Measurements from ENCODE around the gene SIK3.
"Not testable (repeated sequence)": the region's sequence is repeated elsewhere in the genome, so short reads cannot be mapped to it uniquely, and the experiment has no call there.

SIK3 gene

DNA sequence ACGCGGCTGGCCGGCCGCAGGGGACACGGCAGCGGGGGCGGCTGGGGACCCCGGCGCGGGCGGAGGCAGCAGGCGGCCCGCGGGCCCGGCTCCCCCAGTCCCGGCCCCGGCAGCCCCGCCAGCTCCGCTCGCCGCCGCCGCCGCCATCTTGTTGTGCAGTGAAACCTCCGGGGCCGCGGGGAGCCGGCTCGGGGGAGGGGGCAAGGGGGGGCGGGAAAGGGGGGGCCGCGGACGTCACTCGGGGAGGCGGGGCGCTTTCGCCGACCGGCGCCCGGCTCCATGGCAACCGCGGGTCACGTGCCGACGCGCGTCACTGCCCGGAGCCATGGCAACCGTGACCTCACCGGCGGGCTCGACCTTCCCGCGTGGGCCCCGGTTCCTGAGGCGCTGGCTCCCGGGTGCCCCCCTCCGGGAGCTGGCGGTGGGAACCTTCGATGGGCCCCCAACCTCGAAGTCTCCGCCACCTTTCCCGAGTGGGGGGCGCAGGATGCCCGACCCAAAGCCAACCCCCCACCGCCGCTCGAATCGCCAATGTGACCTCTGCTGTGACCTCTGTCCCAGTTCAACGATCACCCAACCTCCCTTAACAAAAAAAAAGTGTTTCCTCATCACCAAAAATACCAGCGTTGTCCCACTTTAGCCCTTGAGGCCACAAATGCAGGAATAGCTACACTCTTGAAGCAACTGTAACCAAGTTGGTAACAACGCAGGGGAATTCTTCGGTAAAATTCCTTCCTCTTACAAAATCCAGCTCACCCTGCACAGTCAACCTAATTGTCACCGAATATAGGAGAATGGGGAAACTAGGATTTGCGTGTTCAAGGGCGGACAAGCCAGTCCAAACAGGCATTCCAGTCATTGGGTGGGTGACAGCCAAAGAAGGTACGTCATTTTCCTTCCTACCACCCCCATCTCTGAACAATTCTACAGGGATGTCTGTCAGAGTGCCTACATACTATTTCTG lies at the start of gene SIK3:
TSS of gene SIK3 (minus strand) at position 160 of the 964 bp plus-strand sequence. CDS start at position 147, 13 bp downstream.
- DNase-seq, result peak; percentile 84

DNA sequence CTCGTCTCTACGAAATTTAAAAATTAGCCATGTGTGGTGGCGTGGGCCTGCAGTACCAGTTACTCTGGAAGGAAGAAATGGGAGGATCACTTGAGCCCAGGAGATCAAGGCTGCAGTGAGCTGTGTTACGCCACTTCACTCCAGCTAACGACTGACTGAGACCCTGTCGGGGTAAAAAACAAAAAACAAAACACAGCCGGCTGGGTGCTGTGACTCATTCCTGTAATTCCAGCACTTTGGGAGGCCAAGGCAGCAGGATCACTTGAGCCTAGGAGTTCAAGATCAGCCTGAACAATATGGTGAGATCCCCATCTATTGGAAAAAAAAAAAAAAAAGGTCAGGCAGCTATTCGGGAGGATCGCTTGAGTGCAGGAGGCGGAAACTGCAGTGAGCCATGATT lies 48.3 kb upstream of the SIK3 start:
- no peak for DNase-seq

DNA sequence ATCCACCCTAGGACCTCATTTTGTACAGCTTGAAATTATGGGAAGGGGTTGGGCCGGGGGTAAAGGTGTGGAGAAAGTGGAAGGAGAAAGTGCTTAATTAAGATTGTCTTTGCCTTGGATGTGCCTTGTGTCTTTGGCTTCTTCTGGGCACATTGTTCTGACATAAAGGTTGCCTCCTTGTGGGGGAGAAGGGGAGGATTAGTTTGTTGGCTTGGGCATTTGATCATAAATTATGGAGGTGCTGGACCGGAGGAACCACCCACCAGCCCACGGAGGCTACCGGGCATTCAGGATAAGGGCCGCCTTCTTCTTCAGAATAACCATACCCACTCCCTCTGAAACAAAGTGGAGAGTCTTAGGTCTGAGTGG lies 47.1 kb upstream of the SIK3 start:
- DNase-seq, result no peak

DNA sequence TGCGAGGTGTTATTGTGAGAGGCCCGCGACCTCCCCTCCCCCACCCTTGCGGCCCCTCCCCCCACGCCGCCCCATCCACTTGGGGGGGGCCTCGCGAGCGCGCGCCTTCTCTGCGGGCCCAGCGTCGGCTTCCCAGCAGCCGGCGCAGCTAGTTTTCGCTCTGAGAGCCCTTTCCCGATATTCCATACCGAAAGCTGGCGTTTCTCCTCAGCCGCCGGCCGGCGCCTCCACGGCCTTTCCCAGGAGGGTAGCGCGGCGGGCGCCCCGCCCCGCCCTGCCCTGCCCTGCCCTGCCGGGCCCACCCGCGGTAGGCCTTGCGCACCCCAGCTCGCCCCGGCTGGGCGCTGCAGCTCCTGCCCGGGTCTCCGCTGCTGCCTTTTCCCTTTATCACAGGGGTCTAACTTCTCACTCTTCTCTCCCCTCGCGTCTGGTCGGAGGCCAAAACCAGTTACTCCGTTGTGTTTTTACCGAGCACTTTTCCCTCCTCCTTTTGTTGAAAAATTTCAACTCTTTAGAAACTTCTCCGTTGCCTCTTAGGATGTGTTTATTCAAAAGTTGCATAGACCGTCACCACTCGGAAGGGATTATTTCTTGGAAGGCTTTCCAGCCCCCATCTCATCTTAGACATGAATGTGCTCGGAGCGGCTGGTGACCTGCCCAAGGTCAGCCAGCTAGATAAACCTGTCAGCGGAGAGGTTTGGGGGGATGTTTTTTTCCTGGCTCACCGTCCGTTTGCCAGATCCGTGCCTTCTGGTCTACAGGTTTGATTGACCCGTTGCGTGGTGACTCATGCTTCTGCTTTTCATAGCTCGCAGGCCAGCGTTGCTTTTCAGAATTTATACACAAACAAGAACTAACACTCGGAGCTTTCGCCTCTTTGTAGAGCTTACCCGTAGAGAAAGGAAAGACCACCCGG lies 46.5 kb upstream of the SIK3 start:
- peak; percentile 73 for DNase-seq

DNA sequence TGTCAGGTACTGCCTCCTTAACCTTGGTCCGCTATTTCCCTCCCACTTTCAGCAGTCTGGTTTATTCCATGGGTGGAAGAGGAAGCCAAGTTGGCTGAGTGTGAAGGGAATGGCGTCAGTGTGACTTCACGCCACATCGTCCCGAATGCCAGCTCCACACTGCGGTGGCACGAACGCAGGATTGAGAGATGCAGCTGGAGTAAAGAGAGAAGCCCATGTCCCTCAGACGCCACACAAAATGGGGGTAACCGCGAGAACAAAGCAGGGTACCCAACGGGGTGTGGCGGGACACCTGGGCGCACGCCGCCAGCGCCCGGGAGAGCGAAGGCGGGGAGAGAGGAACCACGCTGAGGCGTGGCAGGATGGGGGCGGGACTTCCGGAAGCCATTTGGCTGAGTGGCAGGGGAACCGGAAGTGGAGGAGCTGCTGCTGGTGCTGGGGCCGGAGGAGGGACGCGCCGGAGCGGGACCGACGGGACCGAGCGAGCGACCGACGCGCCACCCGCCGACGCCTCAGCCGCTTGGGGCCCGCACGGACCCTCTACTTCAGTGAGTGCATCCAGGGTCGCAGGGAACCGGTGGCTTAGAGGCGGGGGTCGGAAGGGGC lies 45.7 kb upstream of the SIK3 start, which contains the start of gene PAFAH1B2:
TSS of gene PAFAH1B2 (plus strand) at position 417 of the 606 bp plus-strand sequence. CDS start 8,161 bp downstream, outside the sequence.
- peak; percentile 80 for DNase-seq

DNA sequence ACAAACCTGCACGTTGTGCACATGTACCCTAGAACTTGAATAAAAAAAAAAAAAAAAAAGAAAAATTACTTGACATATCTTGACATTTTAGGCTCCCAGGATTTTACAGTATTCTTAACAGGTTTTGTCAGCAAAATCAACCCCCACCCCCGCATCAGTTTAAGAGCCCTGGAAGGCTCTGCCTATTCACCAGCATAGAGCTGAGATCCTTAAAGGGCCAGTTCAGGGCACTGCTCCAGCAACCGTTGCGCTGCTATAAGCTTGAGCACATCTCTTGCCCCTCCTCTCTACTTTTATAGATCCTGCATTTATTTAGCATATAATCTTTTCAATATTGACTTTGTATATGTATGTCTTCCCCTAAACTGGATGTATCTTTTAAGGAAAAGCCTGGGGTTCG lies 45.2 kb upstream of the SIK3 start:
- DNase-seq, result no peak

DNA sequence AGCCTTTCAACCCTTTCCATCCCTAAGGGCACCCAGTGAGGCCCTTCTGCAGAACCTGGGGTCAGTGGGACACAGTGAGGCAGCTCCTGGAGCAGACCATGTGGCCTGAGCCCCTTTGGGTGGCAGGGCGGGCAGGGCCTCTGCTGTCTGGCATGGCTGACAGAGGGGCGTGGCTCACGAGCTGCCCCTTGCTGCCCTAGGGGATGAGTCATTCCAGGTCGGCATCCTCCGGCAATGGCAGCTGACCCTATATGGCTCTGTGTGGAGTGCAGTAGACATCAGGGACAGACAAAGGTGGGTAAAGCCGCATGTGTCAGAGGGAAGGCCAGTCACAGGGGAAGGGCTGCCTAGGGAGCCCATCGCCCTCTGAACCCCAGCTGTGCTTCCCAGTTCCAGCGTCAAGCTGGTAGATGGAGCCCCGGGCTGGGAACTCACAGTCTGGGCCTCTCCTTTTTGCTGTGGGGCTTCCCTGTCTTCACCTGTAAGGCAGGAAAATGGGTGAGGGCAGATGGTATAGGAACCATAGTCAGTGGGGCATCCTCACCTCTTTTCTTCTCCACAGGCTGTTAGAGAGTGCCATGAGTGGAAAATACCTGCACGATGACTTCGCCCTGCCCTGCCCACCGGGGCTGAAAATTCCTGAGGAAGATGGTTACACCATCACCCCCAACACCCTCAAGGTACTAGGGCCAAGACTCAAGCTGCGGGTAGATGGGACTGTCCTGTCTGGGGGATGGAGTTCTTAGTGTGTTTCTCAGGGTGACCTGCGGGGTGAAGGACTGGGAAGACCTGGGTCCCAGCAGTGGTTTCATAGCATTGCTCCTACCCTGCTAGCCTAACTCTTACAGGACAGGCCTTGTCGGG lies 39.2 kb upstream of the SIK3 start:
- not testable (repeated sequence) for DNase-seq

DNA sequence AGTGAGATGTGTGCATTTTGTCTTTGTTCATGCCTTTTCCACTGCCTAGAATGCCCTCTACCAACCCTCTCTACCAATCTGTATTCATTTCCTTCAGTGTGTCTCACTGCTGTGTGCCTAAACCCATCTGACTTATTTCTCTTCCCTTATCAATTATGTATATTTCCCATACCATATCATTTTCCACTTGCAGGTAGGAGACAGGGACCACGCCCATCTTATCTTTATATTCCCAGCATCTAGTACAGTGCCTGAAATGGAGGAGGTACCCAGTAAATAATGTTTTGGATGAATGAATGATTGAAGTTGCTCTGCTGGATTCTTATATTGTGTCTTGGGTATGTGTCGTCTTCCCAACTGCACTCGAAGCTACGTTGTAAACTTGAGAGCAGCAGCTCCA lies 36.8 kb upstream of the SIK3 start:
- DNase-seq, result not testable (repeated sequence)

DNA sequence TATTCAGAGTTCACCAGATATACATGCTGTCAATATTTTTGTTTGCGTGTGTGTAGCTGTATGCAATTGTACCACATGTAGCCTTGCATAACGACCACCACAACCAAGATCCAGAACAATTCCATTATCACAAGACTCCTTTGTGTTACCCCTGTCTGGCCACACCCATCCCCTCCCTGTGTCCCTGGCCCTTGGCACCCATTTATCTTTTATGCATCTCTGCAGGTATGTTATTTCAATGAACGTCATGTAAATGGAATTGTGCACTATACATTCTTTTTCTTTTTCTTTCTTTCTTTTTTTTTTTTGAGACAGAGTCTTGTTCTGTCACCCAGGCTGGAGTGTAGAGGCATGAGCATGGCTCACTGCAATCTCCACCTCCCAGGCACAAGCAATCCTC lies 36.2 kb upstream of the SIK3 start:
- no peak for DNase-seq

DNA sequence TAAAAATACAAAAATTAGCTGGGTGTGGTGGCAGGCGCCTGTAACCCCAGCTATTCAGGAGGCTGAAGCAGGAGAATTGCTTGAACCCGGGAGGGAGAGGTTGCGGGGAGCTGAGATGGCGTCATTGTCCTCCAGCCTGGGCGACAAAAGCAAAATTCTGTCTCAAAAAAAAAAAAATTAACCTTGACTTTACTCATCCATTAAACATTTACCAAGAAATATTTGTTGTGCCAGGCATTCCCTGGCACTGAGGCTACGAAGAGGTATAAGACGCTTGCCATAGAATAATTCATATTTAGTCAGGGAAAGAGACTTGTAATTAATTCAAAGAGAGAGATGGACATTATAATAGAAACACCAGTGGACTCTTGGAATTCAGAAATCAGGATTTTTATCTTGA lies 32.7 kb upstream of the SIK3 start:
- no peak for DNase-seq

DNA sequence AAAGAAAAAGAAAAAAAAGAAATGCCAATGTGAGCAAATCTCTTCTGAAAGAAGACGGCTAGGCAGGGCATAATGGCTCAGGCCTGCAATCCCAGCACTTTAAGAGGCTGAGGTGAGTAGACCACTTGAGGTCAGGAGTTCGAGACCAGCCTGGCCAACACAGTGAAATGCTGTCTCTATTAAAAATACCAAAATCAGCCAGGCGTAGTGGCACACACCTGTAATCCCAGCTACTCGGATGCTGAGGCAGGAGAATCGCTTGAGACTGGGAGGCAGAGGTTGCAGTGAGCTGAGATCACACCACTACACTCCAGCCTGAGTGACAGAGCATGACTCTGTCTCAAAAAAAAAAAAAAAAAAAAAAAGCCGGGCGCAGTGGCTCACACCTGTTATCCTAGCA lies 32.2 kb upstream of the SIK3 start:
- DNase-seq, result not testable (repeated sequence)

DNA sequence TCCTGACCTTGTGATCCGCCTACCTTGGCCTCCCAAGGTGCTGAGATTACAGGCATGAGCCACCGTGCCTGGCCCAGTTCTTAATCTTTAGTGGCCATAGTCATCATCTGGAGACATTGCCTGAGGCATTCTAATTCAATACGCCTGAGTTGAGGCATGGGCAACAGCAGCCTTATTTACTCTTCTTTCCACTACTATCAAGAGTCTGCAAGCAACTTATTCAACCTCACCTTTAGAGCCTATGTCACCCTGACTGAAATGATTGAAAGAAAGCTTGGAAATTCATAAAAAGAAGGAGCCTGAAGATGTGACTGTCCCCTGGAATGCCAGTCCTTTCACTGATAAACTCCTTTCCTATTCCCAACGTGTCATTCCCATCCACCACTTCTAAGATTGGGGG lies 30.1 kb upstream of the SIK3 start:
- DNase-seq, result no peak

DNA sequence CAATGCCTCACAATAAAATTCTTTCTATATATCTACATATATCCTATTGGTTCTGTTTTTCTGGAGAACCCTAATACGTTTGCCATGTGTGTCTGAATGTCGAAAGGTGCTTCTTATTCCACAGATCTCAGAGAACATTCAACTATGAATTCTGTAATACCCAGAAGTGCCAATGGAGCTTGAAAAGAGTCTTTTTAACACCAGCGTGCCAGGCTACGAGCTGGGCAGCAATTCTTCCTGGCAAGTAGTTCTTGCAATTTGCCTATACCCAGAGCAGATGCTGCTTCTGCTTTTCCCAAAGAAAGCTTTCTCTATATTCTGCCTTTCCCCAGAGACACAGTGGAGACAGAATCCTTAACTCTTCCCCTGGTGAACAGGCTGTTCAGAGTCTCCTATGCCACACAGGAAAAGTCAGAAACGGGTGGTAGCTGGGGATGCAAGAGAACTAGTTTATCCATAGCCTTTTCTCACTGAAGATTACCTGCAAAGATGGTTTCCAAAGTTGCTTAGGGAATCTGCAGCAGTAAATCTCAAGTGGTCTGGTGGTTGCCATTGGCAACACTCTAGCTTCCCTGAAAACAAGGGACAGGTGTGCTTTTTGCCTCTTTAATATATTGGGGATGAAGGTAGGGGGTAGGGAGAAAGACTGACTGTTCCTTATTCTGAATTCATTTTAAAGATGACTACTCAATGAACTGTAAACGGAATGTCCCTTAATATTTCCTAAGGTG lies 29.1 kb upstream of the SIK3 start:
- DNase-seq, result no peak

DNA sequence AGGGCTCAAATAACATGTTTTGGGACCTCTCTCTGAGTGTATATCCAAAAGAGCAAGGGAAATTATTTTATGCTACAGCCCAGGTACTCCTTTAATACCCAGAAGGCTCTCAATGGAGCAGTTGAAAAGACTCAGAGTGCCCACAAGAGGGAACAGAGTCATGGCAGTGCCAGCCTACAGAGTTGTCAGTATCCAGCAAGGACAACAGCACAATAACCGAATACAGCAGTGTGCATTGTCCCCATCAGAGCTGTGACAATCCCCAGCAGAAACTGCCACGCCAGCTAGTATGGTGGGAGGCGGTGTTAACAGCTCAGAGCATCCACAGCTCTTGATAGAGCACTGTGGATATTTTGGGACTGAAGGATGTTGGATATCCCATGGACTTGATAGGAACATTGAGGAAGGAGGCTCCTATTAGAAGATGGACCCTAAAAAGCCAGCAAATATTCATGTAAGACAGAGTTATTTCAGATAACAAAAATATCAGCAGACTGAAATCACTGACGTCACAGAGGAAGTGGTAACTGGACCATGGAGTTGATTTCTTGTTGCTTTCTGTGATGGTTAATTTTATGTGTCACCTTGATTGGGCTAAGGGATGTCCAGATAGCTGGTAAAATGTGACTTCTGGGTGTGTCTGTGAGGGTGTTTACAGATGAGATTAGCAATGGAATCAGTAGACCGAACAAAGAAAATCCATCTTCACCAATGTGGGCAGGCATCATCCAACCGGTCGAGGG lies 28.2 kb upstream of the SIK3 start:
- no peak for DNase-seq

DNA sequence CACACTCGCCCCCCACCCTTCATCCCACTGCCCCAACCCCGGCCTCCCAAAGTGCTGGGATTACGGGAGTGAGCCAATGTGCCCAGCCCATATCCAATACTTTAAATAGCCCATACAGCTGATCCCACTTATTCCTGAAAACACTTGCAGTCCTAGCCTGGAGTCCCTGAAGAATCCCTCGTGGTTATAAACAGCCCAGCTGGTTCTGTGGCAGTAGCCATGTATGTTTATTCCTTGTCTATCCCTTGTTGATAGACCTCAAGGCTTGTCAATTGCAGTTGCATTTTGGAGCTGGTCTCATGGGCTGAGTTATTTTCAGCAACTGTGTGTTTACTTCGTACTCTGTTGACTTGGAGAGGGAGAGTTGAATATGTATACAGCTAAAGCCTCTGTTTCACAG lies 24.3 kb upstream of the SIK3 start:
- no peak for DNase-seq

DNA sequence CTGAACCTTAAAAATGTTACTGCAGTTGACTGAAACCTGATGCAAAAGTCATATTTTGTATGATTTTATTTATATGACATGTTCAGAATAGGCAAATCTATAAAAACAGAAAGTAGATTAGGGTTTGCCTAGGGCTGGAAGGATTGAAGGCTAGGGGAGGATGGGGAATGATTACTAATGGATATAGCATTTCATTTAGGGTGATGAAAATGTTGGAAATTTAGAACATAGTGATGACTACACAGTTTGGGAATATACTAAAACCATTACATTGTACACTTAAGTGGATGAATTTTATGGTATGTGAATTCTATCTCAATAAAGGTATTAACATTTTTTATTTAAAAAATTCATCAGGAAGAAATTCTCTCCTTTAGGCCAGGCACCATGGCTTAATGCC lies 22.9 kb upstream of the SIK3 start:
- DNase-seq, result no peak

DNA sequence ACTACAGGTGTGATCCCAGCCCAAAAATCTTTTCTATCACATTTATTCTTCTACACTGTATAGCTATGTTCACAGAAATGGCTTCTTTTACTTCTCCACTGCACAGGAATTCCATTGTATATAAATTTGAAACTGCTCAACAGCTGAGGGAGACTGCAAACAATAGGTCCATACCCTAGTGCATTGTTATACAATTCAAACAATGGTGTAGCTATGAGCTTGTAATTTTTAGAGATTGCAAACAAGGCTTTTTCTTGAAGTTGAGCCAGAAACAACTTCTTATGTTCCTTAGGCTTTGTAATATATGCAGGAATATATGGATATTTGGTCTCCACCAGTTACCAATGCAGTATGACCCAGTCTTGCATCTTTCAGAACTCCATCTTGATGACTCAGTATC lies 19.5 kb upstream of the SIK3 start:
- no peak for DNase-seq

DNA sequence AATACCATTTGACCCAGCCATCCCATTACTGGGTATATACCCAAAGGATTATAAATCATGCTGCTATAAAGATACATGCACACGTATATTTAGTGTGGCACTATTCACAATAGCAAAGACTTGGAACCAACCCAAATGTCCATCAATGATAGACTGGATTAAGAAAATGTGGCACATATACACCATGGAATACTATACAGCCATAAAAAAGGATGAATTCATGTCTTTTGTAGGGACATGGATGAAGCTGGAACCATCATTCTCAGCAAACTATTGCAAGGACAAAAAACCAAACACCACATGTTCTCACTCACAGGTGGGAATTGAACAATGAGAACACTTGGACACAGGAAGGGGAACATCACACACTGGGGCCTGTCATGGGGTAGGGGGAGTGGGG lies 14.7 kb upstream of the SIK3 start:
- not testable (repeated sequence) for DNase-seq

DNA sequence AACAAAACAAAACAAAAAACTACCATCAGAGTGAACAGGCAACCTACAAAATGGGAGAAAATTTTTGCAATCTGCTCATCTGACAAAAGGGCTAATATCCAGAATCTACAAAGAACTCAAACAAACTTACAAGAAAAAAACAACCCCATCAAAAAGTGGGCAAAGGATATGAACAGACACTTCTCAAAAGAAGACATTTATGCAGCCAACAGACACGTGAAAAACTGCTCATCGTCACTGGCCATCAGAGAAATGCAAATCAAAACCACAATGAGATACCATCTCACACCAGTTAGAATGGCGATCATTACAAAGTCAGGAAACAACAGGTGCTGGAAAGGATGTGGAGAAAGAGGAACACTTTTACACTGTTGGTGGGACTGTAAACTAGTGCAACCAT lies 14.3 kb upstream of the SIK3 start:
- DNase-seq, result not testable (repeated sequence)

DNA sequence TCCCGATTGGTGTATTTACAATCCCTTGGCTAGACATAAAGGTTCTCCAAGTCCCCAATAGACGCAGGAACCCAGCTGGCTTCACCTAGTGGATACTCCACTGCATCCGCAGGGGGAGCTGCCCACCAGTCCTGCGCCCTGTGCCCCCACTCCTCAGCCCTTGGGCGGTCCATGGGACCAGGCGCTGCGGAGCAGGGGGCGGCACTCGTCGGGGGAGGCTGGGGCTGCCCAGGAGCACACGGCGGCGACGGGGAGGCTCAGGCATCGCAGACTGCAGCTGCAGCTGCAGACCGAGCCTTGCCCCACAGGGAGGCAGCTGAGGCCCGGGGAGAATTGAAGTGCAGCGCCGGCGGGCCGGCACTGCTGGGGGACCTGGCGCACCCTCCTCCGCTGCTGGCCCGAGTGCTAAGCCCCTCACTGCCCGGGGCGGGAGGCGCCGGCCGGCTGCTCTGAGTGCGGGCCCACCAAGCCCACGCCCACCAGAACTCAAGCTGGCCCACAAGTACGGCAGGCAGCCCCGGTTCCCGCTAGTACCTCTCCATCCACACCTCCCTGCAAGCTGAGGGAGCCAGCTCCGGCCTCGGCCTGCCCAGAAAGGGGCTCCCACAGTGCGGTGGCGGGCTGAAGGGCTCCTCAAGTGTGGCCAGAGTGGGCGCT lies 12.2 kb upstream of the SIK3 start:
- no peak for DNase-seq

Measured in amniotic stem cell (primary cell).